DND-41 (cell line): ENCODE results near the gene CDK5.

ENCODE experiments used
- EZH2 ChIP-seq: IDR thresholded peaks from 3 replicates; pipeline ENCODE4 v1.6.1; 2012; ENCODE audit warnings: borderline replicate concordance, low read depth, mild to moderate bottlenecking, moderate library complexity, low read length, inconsistent platforms; ENCODE audit not compliant: severe bottlenecking
- TF ChIP-seq, protein P1 (sequence below): IDR thresholded peaks from 2 replicates; pipeline ENCODE4 v1.5.1; 2012; ENCODE audit warnings: borderline replicate concordance, low read length, moderate library complexity, mild to moderate bottlenecking; ENCODE audit not compliant: poor library complexity, severe bottlenecking; ENCODE audit errors: extremely low read depth

DNA sequence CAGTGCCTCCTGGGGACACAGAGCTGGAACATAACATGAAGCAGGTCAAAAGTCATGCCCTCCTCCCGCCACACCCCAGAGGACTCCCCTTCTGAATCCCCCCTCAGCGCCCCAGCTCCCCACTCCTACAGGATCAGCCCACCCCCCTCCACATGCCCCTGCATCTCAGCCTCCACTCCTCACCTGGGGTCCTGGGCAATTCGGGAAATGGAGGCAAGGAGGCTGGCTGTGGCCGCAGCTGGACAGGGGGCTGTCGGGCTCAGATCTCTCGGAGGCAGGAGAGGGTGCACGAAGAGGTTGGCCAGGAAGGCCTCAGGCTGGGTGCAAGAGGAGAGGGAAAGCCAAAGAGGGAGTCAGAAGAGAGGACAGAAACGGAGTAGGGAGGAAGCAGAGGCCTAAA, 41.2 kb downstream of the CDK5 start:
- TF ChIP-seq, protein P1, sequence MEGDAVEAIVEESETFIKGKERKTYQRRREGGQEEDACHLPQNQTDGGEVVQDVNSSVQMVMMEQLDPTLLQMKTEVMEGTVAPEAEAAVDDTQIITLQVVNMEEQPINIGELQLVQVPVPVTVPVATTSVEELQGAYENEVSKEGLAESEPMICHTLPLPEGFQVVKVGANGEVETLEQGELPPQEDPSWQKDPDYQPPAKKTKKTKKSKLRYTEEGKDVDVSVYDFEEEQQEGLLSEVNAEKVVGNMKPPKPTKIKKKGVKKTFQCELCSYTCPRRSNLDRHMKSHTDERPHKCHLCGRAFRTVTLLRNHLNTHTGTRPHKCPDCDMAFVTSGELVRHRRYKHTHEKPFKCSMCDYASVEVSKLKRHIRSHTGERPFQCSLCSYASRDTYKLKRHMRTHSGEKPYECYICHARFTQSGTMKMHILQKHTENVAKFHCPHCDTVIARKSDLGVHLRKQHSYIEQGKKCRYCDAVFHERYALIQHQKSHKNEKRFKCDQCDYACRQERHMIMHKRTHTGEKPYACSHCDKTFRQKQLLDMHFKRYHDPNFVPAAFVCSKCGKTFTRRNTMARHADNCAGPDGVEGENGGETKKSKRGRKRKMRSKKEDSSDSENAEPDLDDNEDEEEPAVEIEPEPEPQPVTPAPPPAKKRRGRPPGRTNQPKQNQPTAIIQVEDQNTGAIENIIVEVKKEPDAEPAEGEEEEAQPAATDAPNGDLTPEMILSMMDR: no peak
- no peak for TF ChIP-seq EZH2
